CD4-positive, alpha-beta T cell (primary cell): Measurements from ENCODE around the gene AKR1C1. TPM values are rescaled to one million over a fixed set of nuclear protein-coding genes. Genes with fewer than 3 reads are reported as not detected.

ENCODE experiments used
- ATAC-seq: fragments of 200-7000 bp; cut with Tn5 transposase; one replicate; pipeline ENCODE4 v1.10.0; 2022; ENCODE audit warnings: mild to moderate bottlenecking; ENCODE audit not compliant: poor library complexity
- CTCF ChIA-PET: fragments of 350-600 bp; sonication (Branson Sonifier 250); formaldehyde crosslinking; loops from one replicate; lab custom pipeline; 2021; ENCODE audit warnings: antibody characterized with exemption, inconsistent platforms; lab: Charles Lee
- POLR2A ChIA-PET: fragments of 350-600 bp; sonication (Branson Sonifier 250); formaldehyde crosslinking; loops from one replicate; lab custom pipeline; 2021; ENCODE audit warnings: antibody characterized with exemption, inconsistent platforms; lab: Charles Lee
- DNase-seq, 14 experiments: peaks; one replicate each; pipeline ENCODE4 v3.0.0-alpha.2; 2013 to 2020; ENCODE audit warnings: mixed read lengths in 2 of 14
- H3K27ac ChIP-seq, 2 donors: one replicate each; pipeline versions ENCODE4 v1.5.1 to v1.7.0; 2013; ENCODE audit warnings: low read length in 2 of 2, low read depth in 1 of 2, mild to moderate bottlenecking in 1 of 2
- H3K27me3 ChIP-seq, 2 experiments: 1 replicate in 1 of 2; 2 replicates in 1 of 2; pipeline versions ENCODE4 v1.6.1 to v1.7.0; 2013; ENCODE audit warnings: low read length in 2 of 2, control low read depth in 1 of 2, mild to moderate bottlenecking in 1 of 2, moderate library complexity in 1 of 2; ENCODE audit not compliant: insufficient read depth in 2 of 2, control insufficient read depth in 1 of 2
- H3K36me3 ChIP-seq: one replicate; pipeline ENCODE4 v1.6.1; 2013; ENCODE audit warnings: low read length, control low read depth; ENCODE audit not compliant: insufficient read depth
- H3K4me1 ChIP-seq: one replicate; pipeline ENCODE4 v1.6.1; 2013; ENCODE audit warnings: low read length, control low read depth; ENCODE audit not compliant: insufficient read depth
- H3K4me3 ChIP-seq: one replicate; pipeline ENCODE4 v1.5.1; 2013; ENCODE audit warnings: mild to moderate bottlenecking, low read length, moderate library complexity
- H3K9me3 ChIP-seq, 2 experiments: 1 replicate in 1 of 2; 2 replicates in 1 of 2; pipeline versions ENCODE4 v1.6.1 to v1.7.0; 2013; ENCODE audit warnings: low read length in 2 of 2, mild to moderate bottlenecking in 2 of 2, control low read depth in 1 of 2, moderate library complexity in 1 of 2; ENCODE audit not compliant: control insufficient read depth in 1 of 2, insufficient read depth in 1 of 2
- H3K27ac Mint-ChIP-seq: one replicate; pipeline ENCODE4 v1.8.0; 2020; ENCODE audit warnings: mixed read lengths
- H3K27me3 Mint-ChIP-seq: one replicate; pipeline ENCODE4 v1.8.0; 2021; ENCODE audit warnings: mixed read lengths
- H3K36me3 Mint-ChIP-seq: one replicate; pipeline ENCODE4 v1.8.0; 2021; ENCODE audit warnings: low read depth, mixed read lengths
- H3K4me1 Mint-ChIP-seq: one replicate; pipeline ENCODE4 v1.8.0; 2021; ENCODE audit warnings: low read depth, mixed read lengths
- H3K4me3 Mint-ChIP-seq: one replicate; pipeline ENCODE4 v1.8.0; 2020; ENCODE audit warnings: mild to moderate bottlenecking, mixed read lengths
- H3K9me3 Mint-ChIP-seq: one replicate; pipeline ENCODE4 v1.8.0; 2020; ENCODE audit warnings: mixed read lengths
- intact Hi-C, 2 experiments: fragments of 100-400 bp; cut with DNase I in 1 of 2; cut with micrococcal nuclease in 1 of 2; formaldehyde crosslinking; loops; one replicate each; pipeline versions ENCODE4 v1.15.1 to v1.9.0; 2023 to 2025; cut with DNase I, micrococcal nuclease
- total RNA-seq, 174 experiments: library from RNA in 2 of 174; stranded (reverse) in 2 of 174; gene quantifications; one replicate each; pipeline ENCODE4 v1.2.3 and lab custom pipeline; 2021 to 2026
- TF ChIP-seq, protein P1 (sequence below): fragments of 200-600 bp; IDR thresholded peaks from one replicate; pipeline ENCODE4 v1.8.0; 2022; ENCODE audit warnings: antibody characterized with exemption, mild to moderate bottlenecking

AKR1C1 gene
- total RNA-seq, 2 experiments from 2014 or later = 1.6 to 2.6 TPM

DNA sequence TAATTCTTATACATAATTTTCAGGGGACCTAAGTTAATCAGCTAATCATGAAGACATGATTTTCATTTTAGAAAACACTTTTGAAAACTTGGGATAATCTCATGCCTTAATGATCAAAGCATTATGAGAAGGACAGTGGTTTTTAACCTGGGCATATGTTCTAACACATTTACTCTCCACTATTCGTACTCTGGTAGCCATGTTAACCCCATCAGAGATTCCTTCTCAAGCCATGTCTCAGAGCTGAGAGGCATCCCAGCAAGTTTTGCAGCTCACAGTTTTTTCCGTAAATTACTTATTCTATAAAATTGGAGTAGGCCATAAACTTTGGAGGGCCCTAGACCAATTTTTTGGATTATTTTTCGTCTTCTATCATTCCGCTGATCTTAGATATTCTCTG, 15.7 kb downstream of the AKR1C1 start:
- Histone ChIP-seq H3K4me3 (no peak overlapping the region), H3K27ac (no peak overlapping the region), H3K27me3 (no peaks in the 10 kb centered on the region), H3K36me3 (no peaks in the 10 kb centered on the region), H3K4me1 (no peaks in the 10 kb centered on the region), H3K9me3 (no peaks in the 10 kb centered on the region)
- no peak for ATAC-seq
- H3K36me3 Mint-ChIP-seq = peaks cover 17% of the 10 kb centered on the region
- H3K27ac Mint-ChIP-seq = no peak overlapping the region
- H3K4me1 Mint-ChIP-seq = no peaks in the 10 kb centered on the region
- no peaks in the 10 kb centered on the region for H3K9me3 Mint-ChIP-seq
- H3K4me3 Mint-ChIP-seq = no peak overlapping the region
- DNase-seq = no peak
- CTCF ChIA-PET = no interaction called here
- POLR2A ChIA-PET = no interaction called here
- intact Hi-C loops = no loop called here
- H3K27me3 Mint-ChIP-seq = no peaks in the 10 kb centered on the region
- TF ChIP-seq, protein P1, sequence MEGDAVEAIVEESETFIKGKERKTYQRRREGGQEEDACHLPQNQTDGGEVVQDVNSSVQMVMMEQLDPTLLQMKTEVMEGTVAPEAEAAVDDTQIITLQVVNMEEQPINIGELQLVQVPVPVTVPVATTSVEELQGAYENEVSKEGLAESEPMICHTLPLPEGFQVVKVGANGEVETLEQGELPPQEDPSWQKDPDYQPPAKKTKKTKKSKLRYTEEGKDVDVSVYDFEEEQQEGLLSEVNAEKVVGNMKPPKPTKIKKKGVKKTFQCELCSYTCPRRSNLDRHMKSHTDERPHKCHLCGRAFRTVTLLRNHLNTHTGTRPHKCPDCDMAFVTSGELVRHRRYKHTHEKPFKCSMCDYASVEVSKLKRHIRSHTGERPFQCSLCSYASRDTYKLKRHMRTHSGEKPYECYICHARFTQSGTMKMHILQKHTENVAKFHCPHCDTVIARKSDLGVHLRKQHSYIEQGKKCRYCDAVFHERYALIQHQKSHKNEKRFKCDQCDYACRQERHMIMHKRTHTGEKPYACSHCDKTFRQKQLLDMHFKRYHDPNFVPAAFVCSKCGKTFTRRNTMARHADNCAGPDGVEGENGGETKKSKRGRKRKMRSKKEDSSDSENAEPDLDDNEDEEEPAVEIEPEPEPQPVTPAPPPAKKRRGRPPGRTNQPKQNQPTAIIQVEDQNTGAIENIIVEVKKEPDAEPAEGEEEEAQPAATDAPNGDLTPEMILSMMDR = no peak

DNA sequence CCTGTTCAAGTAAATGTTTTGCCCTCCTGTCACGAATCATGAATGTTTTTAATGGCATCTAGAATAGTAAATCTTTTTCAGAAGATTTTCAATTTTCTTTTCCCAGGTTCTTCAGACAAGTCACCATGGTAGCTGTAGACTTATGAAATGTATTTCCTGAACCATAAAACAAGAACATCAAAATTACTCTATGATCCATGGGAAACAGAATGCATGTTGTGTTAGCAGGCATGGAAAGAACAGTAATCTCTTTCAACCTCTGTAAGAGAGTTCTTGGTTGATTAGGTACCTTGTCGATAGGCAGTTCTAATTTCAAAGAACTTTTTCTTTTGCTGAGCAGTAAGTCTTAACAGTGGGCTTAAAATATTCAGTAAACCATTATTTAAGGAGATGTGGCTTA, 17.6 kb downstream of the AKR1C1 start:
- ChIA-PET CTCF (no interaction called here), POLR2A (no interaction called here)
- H3K36me3 Mint-ChIP-seq = peaks cover 17% of the 10 kb centered on the region
- DNase-seq = no peak
- no peaks in the 10 kb centered on the region for H3K27me3 Mint-ChIP-seq
- Histone ChIP-seq H3K27ac (no peak overlapping the region), H3K36me3 (no peaks in the 10 kb centered on the region), H3K4me3 (no peak overlapping the region), H3K4me1 (no peaks in the 10 kb centered on the region), H3K9me3 (no peaks in the 10 kb centered on the region), H3K27me3 (no peaks in the 10 kb centered on the region)
- no peak for ATAC-seq
- H3K27ac Mint-ChIP-seq = no peak overlapping the region
- TF ChIP-seq, protein P1 = no peak
- H3K9me3 Mint-ChIP-seq = no peaks in the 10 kb centered on the region
- no peak overlapping the region for H3K4me3 Mint-ChIP-seq
- no peaks in the 10 kb centered on the region for H3K4me1 Mint-ChIP-seq
- intact Hi-C loops = no loop called here

DNA sequence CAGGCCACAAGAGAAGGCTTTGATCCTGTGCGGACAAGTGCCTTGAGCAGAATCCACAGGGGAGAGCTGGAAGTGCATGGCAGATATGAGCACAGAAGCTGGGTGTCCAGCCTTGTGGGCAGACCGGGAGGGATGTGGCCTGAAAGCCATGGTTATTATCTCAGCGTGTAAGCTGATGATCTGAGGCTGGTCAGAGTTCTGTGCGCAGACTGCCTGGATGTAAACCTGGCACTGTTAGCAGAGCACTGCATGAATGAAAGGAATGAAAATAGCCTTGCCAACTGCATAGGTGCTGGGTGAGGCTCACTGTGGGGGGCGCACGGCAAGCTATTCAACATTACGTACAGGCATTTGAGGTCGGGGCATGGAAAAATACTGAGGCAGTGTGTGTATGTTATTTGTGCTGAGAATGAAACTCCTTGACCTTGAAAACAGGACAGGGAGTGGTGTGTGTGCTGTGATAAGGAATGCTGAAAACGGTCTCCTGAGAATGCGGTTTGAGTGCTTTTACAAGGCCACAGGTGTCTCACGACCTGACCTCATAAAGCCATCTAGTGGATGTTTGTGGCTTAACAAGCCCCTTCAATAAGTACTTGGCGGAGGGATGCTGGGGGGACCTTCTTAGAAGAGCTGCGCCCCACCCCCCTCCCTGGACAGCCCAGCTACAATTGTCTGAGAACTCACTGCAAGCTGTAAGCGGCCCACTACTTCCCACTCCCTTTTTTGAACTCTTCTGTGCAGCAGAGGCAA, 18.7 kb downstream of the AKR1C1 start:
- Histone ChIP-seq H3K27me3 (no peaks in the 10 kb centered on the region), H3K4me1 (no peaks in the 10 kb centered on the region), H3K27ac (no peak overlapping the region), H3K4me3 (no peak overlapping the region), H3K36me3 (no peaks in the 10 kb centered on the region), H3K9me3 (no peaks in the 10 kb centered on the region)
- H3K9me3 Mint-ChIP-seq = no peaks in the 10 kb centered on the region
- POLR2A ChIA-PET = no interaction called here
- peaks cover 10% of the 10 kb centered on the region for H3K36me3 Mint-ChIP-seq
- ATAC-seq (no peak), DNase-seq (peak in 2 of 14 experiments; percentile 35 to 37)
- intact Hi-C loops = no loop called here
- CTCF ChIA-PET = no interaction called here
- no peaks in the 10 kb centered on the region for H3K27me3 Mint-ChIP-seq
- no peaks in the 10 kb centered on the region for H3K4me1 Mint-ChIP-seq
- H3K27ac Mint-ChIP-seq = no peak overlapping the region
- H3K4me3 Mint-ChIP-seq = no peak overlapping the region
- TF ChIP-seq, protein P1 = peak; percentile 26
